Fibroblast of upper back skin (primary cell): ENCODE measurements around the gene PNCK.

Experiments used
- DNase-seq: peaks from one replicate; pipeline ENCODE4 v3.0.0-alpha.2; 2013

The PNCK gene

GRCh38 chrX:153657161-153657560 lies 16.5 kb downstream of the PNCK start:
- DNase-seq = no peak

GRCh38 chrX:153653556-153653955 lies 20.1 kb downstream of the PNCK start:
- DNase-seq = no peak

- no peak for DNase-seq
These were observed 22.0 kb downstream of the PNCK start for GRCh38 chrX:153651540-153652079.

GRCh38 chrX:153650959-153651358 lies 22.7 kb downstream of the PNCK start:
- DNase-seq = no peak

GRCh38 chrX:153649915-153650782 lies 23.5 kb downstream of the PNCK start:
- DNase-seq = no peak

- DNase-seq = no peak
These were observed 24.3 kb downstream of the PNCK start for GRCh38 chrX:153649178-153649914.

- DNase-seq = no peak
These were observed 25.0 kb downstream of the PNCK start for GRCh38 chrX:153648358-153649177.

GRCh38 chrX:153647461-153648357 lies 25.9 kb downstream of the PNCK start:
- no peak for DNase-seq

- peak; percentile 5 for DNase-seq
These were observed 26.8 kb downstream of the PNCK start, which contains the start of gene DUSP9 for GRCh38 chrX:153646620-153647373. Gene DUSP9 (plus strand): TSS chrX:153647203. CDS start chrX:153647954, 751 bp downstream.

- DNase-seq = no peak
These were observed 27.6 kb downstream of the PNCK start for GRCh38 chrX:153645921-153646488.

GRCh38 chrX:153645151-153645550 lies 28.5 kb downstream of the PNCK start:
- no peak for DNase-seq

- DNase-seq = no peak
These were observed 29.1 kb downstream of the PNCK start for GRCh38 chrX:153644356-153645125.

- no peak for DNase-seq
These were observed 29.9 kb downstream of the PNCK start for GRCh38 chrX:153643431-153644351.

- no peak for DNase-seq
These were observed 30.8 kb downstream of the PNCK start for GRCh38 chrX:153642655-153643430.

- no peak for DNase-seq
These were observed 31.5 kb downstream of the PNCK start for GRCh38 chrX:153642051-153642654.

- no peak for DNase-seq
These were observed 32.0 kb downstream of the PNCK start for GRCh38 chrX:153641627-153642026.
